NCI-H345 treated with DMSO at 0.1 percent for 48 hours (cell line): ENCODE results near the gene CATSPER4.

ENCODE experiments used
- DNase-seq: peaks from one replicate; lab custom pipeline; 2025; ENCODE audit not compliant: unreplicated experiment; lab: John Stamatoyannopoulos, UW

Gene CATSPER4

GRCh38 chr1:26190373-26190987 is at the start of gene CATSPER4:
Gene CATSPER4, plus strand, starts transcription at chr1:26190602. Its CDS starts 26 bp downstream, at chr1:26190628.
- no peak for DNase-seq

GRCh38 chr1:26142159-26142558 is 48.2 kb upstream of the CATSPER4 start:
- no peak for DNase-seq

GRCh38 chr1:26145041-26145959 is 45.1 kb upstream of the CATSPER4 start:
- peak; percentile 80 for DNase-seq

GRCh38 chr1:26145960-26146294 is 44.5 kb upstream of the CATSPER4 start:
- no peak for DNase-seq

GRCh38 chr1:26148887-26149286 is 41.5 kb upstream of the CATSPER4 start:
- no peak for DNase-seq

GRCh38 chr1:26153966-26154532 is 36.4 kb upstream of the CATSPER4 start:
- no peak for DNase-seq

- DNase-seq: no peak
Measured at GRCh38 chr1:26154750-26155149, 35.7 kb upstream of the CATSPER4 start.

- no peak for DNase-seq
Measured at GRCh38 chr1:26155370-26156284, 34.8 kb upstream of the CATSPER4 start.

GRCh38 chr1:26156285-26157038 is 33.9 kb upstream of the CATSPER4 start:
- DNase-seq: no peak

GRCh38 chr1:26158271-26158907 is 32.0 kb upstream of the CATSPER4 start:
- no peak for DNase-seq

GRCh38 chr1:26158908-26159742 is 31.3 kb upstream of the CATSPER4 start, which contains the start of gene FAM110D:
Gene FAM110D, plus strand, starts transcription at chr1:26159079. Its CDS starts 2,213 bp downstream, at chr1:26161292.
- no peak for DNase-seq

GRCh38 chr1:26159743-26160039 is 30.7 kb upstream of the CATSPER4 start:
- no peak for DNase-seq

- DNase-seq: no peak
Measured at GRCh38 chr1:26160527-26161414, 29.6 kb upstream of the CATSPER4 start.

- no peak for DNase-seq
Measured at GRCh38 chr1:26161415-26162219, 28.8 kb upstream of the CATSPER4 start.

GRCh38 chr1:26162220-26162709 is 28.1 kb upstream of the CATSPER4 start:
- no peak for DNase-seq

- DNase-seq: no peak
Measured at GRCh38 chr1:26163684-26164035, 26.7 kb upstream of the CATSPER4 start.
